ENCODE results near the gene PDZD2. TPM values are rescaled to one million over a fixed set of nuclear protein-coding genes. Genes with fewer than 3 reads are reported as not detected.
"Not testable (repeated sequence)": the region's sequence is repeated elsewhere in the genome, so short reads cannot be mapped to it uniquely, and the experiment has no call there.

Gene PDZD2
- total RNA-seq, 3 donors from 2014 or later (not counting 1 experiment from before 2014, with no cell fraction given), result 0.50 to 1.3 (median 0.66) TPM

- no peak overlapping the region for H3K27ac ChIP-seq (ENCODE audit: low read length)
- no peaks in the 10 kb centered on the region for H3K36me3 ChIP-seq (ENCODE audit: control insufficient read depth, insufficient read depth, low read length)
- intact Hi-C loops (cut with micrococcal nuclease), result no loop called here
- H3K9me3 ChIP-seq (ENCODE audit: control insufficient read depth, insufficient read depth, low read length), result no peaks in the 10 kb centered on the region
- no peaks in the 10 kb centered on the region for H3K27me3 ChIP-seq (ENCODE audit: control insufficient read depth, insufficient read depth, low read length)
- DNase-seq, result no peak
- Mint-ChIP-seq H3K27ac (no peak overlapping the region), H3K36me3 (no peaks in the 10 kb centered on the region), H3K9me3 (no peaks in the 10 kb centered on the region), H3K27me3 (ENCODE audit: low read depth in 2 of 2) (peaks cover 0 to 3% of the 10 kb centered on the region in 2 donors), H3K4me3 (no peak overlapping the region), H3K4me1 (peaks cover 16% of the 10 kb centered on the region in 2 donors)
- 99% methylated on average over 4 of the region's 4 CpGs for WGBS (ENCODE audit: insufficient coverage)
- TF ChIP-seq, protein P1, sequence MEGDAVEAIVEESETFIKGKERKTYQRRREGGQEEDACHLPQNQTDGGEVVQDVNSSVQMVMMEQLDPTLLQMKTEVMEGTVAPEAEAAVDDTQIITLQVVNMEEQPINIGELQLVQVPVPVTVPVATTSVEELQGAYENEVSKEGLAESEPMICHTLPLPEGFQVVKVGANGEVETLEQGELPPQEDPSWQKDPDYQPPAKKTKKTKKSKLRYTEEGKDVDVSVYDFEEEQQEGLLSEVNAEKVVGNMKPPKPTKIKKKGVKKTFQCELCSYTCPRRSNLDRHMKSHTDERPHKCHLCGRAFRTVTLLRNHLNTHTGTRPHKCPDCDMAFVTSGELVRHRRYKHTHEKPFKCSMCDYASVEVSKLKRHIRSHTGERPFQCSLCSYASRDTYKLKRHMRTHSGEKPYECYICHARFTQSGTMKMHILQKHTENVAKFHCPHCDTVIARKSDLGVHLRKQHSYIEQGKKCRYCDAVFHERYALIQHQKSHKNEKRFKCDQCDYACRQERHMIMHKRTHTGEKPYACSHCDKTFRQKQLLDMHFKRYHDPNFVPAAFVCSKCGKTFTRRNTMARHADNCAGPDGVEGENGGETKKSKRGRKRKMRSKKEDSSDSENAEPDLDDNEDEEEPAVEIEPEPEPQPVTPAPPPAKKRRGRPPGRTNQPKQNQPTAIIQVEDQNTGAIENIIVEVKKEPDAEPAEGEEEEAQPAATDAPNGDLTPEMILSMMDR (IDR thresholded peaks at IDR 0.05), result no peak
- no peak overlapping the region for H3K4me3 ChIP-seq (ENCODE audit: low read length)
- H3K4me1 ChIP-seq (ENCODE audit: control insufficient read depth, insufficient read depth, low read length), result no peaks in the 10 kb centered on the region
- ATAC-seq, result no peak
Measured at GRCh38 chr5:32031089-32031488, 392.2 kb downstream of the PDZD2 start.

DNA sequence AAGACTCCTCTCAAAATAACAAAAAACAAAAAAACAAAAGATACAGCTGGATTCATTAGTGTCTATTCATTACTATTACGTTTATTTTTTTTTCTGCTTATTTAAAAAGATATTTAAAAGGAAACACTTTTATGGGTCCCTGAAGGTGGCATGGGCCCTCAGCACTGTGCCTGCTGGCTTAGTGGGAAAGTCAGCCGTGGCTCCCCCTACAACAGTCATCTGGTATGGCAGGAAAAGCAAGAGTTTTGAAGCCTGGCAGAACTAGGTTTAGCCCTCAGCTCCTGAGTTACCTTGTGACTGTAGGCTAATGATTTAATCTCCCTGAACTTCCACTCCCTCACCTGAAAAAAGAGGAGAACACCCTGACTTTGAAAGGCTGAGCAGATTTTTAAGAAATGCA, 399.6 kb downstream of the PDZD2 start:
- no peak overlapping the region for H3K27ac Mint-ChIP-seq
- intact Hi-C loops (cut with micrococcal nuclease), result no loop called here
- TF ChIP-seq, protein P1 (IDR thresholded peaks at IDR 0.05), result no peak

GRCh38 chr5:32039133-32039532, 400.2 kb downstream of the PDZD2 start:
- H3K27ac ChIP-seq (ENCODE audit: low read length); H3K9me3 ChIP-seq (ENCODE audit: control insufficient read depth, insufficient read depth, low read length); H3K36me3 ChIP-seq (ENCODE audit: control insufficient read depth, insufficient read depth, low read length); H3K4me3 ChIP-seq (ENCODE audit: low read length); H3K4me1 ChIP-seq (ENCODE audit: control insufficient read depth, insufficient read depth, low read length); ATAC-seq; H3K27ac Mint-ChIP-seq; H3K9me3 Mint-ChIP-seq; intact Hi-C loops (cut with micrococcal nuclease); DNase-seq; H3K36me3 Mint-ChIP-seq; H3K4me1 Mint-ChIP-seq; H3K4me3 Mint-ChIP-seq; H3K27me3 ChIP-seq (ENCODE audit: control insufficient read depth, insufficient read depth, low read length); H3K27me3 Mint-ChIP-seq (ENCODE audit: low read depth in 2 of 2): not testable (repeated sequence)
- 97% methylated on average over 22 of the region's 22 CpGs for WGBS (ENCODE audit: insufficient coverage)

More for the DNA sequence above, 399.6 kb downstream of the PDZD2 start:
- H3K4me1 ChIP-seq (ENCODE audit: control insufficient read depth, insufficient read depth, low read length), result no peaks in the 10 kb centered on the region
- no peaks in the 10 kb centered on the region for H3K27me3 Mint-ChIP-seq (ENCODE audit: low read depth in 2 of 2)
- peaks cover 3 to 5% of the 10 kb centered on the region in 2 donors for H3K4me1 Mint-ChIP-seq
- no peak for DNase-seq
- H3K36me3 Mint-ChIP-seq, result no peaks in the 10 kb centered on the region
- no peak overlapping the region for H3K27ac ChIP-seq (ENCODE audit: low read length)
- H3K9me3 ChIP-seq (ENCODE audit: control insufficient read depth, insufficient read depth, low read length), result no peaks in the 10 kb centered on the region
- H3K27me3 ChIP-seq (ENCODE audit: control insufficient read depth, insufficient read depth, low read length), result no peaks in the 10 kb centered on the region
- WGBS (ENCODE audit: insufficient coverage), result 94% methylated on average over 1 of the region's 2 CpGs
- no peak overlapping the region for H3K4me3 Mint-ChIP-seq
- no peaks in the 10 kb centered on the region for H3K9me3 Mint-ChIP-seq
- ATAC-seq, result no peak
- H3K36me3 ChIP-seq (ENCODE audit: control insufficient read depth, insufficient read depth, low read length), result no peaks in the 10 kb centered on the region
- no peak overlapping the region for H3K4me3 ChIP-seq (ENCODE audit: low read length)

DNA sequence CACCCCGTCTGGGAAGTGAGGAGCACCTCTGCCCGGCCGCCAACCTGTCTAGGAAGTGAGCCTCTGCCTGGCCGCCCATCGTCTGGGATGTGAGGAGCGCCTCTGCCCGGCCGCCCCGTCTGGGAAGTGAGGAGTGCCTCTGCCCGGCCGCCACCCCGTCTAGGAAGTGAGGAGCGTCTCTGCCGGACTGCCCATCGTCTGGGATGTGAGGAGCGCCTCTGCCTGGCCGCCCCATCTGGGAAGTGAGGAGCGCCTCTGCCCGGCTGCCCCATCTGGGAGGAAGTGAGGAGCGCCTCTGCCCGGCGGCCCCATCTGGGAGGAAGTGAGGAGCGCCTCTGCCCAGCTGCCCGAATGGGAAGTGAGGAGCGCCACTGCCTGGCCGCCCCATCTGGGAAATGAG, 400.7 kb downstream of the PDZD2 start:
- H3K4me1 Mint-ChIP-seq; H3K4me1 ChIP-seq (ENCODE audit: control insufficient read depth, insufficient read depth, low read length); H3K9me3 Mint-ChIP-seq; H3K27ac ChIP-seq (ENCODE audit: low read length); H3K36me3 Mint-ChIP-seq; ATAC-seq; H3K4me3 ChIP-seq (ENCODE audit: low read length); H3K27me3 Mint-ChIP-seq (ENCODE audit: low read depth in 2 of 2); H3K4me3 Mint-ChIP-seq; intact Hi-C loops (cut with micrococcal nuclease); DNase-seq; H3K27ac Mint-ChIP-seq; H3K27me3 ChIP-seq (ENCODE audit: control insufficient read depth, insufficient read depth, low read length); H3K36me3 ChIP-seq (ENCODE audit: control insufficient read depth, insufficient read depth, low read length); H3K9me3 ChIP-seq (ENCODE audit: control insufficient read depth, insufficient read depth, low read length): not testable (repeated sequence)
- 91% methylated on average over 25 of the region's 26 CpGs for WGBS (ENCODE audit: insufficient coverage)

DNA sequence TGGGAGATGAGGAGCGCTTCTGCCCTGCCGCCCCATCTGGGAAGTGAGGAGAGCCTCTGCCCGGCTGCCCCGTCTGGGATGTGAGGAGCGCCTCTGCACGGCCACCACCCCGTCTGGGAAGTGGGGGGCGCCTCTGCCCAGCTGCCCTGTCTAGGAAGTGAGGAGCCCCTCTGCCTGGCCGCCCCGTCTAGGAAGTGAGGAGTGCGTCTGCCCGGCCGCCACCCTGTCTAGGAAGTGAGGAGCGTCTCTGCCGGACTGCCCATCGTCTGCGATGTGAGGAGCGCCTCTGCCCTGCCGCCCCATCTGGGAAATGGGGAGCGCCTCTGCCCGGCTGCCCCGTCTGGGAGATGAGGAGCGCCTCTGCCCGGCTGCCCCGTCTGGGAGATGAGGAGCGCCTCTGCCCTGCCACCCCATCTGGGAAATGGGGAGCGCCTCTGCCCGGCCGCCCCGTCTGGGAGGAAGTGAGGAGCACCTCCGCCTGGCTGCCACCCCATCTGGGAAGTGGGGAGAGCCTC, 401.3 kb downstream of the PDZD2 start:
- H3K4me3 ChIP-seq (ENCODE audit: low read length); H3K27ac Mint-ChIP-seq; H3K27ac ChIP-seq (ENCODE audit: low read length); H3K9me3 ChIP-seq (ENCODE audit: control insufficient read depth, insufficient read depth, low read length); H3K27me3 Mint-ChIP-seq (ENCODE audit: low read depth in 2 of 2); H3K4me1 ChIP-seq (ENCODE audit: control insufficient read depth, insufficient read depth, low read length); ATAC-seq; DNase-seq; intact Hi-C loops (cut with micrococcal nuclease); H3K9me3 Mint-ChIP-seq; H3K4me3 Mint-ChIP-seq; H3K27me3 ChIP-seq (ENCODE audit: control insufficient read depth, insufficient read depth, low read length); H3K4me1 Mint-ChIP-seq; H3K36me3 Mint-ChIP-seq; H3K36me3 ChIP-seq (ENCODE audit: control insufficient read depth, insufficient read depth, low read length): not testable (repeated sequence)
- 97% methylated on average over 31 of the region's 31 CpGs for WGBS (ENCODE audit: insufficient coverage)

All from natural killer cell (primary cell).